Upper lobe of right lung (tissue), 1 donor: ENCODE results near the gene CARS1. TPM values are rescaled to one million over a fixed set of nuclear protein-coding genes. Genes with fewer than 3 reads are reported as not detected.

Experiments
- ATAC-seq: fragments of 200-7000 bp; cut with Tn5 transposase; one replicate; pipeline ENCODE4 v1.9.1; 2020; ENCODE audit warnings: mild to moderate bottlenecking, moderate library complexity
- DNase-seq: peaks from one replicate; pipeline ENCODE4 v3.0.0-alpha.2; 2020
- H3K27ac ChIP-seq: fragments of 200-600 bp; one replicate; pipeline ENCODE4 v1.8.0; 2022
- H3K27me3 ChIP-seq: fragments of 200-600 bp; one replicate; pipeline ENCODE4 v1.8.0; 2022; ENCODE audit warnings: mild to moderate bottlenecking
- H3K36me3 ChIP-seq: fragments of 200-600 bp; one replicate; pipeline ENCODE4 v1.8.0; 2022
- H3K4me1 ChIP-seq: fragments of 200-600 bp; one replicate; pipeline ENCODE4 v1.8.0; 2022
- H3K4me3 ChIP-seq: fragments of 200-600 bp; one replicate; pipeline ENCODE4 v1.8.0; 2022; ENCODE audit warnings: mild to moderate bottlenecking
- H3K9me3 ChIP-seq: fragments of 200-600 bp; one replicate; pipeline ENCODE4 v1.8.0; 2022
- intact Hi-C: fragments of 100-400 bp; cut with DNase I; formaldehyde crosslinking; loops from one replicate; pipeline ENCODE4 v1.11.0; 2022
- total RNA-seq: library from RNA; stranded (reverse); fragmentation: NEBNext Ultra II Directional; extraction: Animal tissue kit (Norgen Biotek cat#: 25700); gene quantifications from one replicate; pipeline ENCODE4 v1.2.1, GENCODE V29; 2021
- TF ChIP-seq, protein P1 (sequence below): fragments of 200-600 bp; IDR thresholded peaks from one replicate; pipeline ENCODE4 v1.8.0; 2022; ENCODE audit warnings: antibody characterized with exemption
- donor health status: DM: no; HTN: yes; CAD: no; lungs with severe emphysema.

The CARS1 gene
- total RNA-seq, 1 donor from 2014 or later: 34.6 TPM

DNA sequence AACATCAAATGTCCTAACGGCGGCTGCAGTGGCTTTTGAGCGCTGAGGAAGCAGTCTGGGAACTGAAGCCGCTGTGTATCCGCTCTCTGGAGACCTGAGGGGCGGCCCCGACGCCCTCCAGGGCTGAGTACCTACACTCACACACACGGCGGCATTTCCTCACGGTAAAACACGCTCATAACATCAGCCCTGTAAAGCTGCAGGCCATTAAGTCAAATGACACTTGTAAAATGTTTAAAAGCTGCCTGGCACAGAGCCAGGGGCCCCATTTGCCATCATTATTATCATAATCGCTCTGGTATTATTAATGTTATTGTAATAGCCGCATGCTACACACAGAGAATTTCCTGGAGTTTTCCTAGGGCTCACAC lies 5.1 kb downstream of the CARS1 start:
- DNase-seq (no peak), ATAC-seq (no peak)
- peaks cover 5% of the 10 kb centered on the region for H3K36me3 ChIP-seq
- H3K27me3 ChIP-seq: no peaks in the 10 kb centered on the region
- peaks cover 26% of the 10 kb centered on the region for H3K4me1 ChIP-seq
- TF ChIP-seq, protein P1, sequence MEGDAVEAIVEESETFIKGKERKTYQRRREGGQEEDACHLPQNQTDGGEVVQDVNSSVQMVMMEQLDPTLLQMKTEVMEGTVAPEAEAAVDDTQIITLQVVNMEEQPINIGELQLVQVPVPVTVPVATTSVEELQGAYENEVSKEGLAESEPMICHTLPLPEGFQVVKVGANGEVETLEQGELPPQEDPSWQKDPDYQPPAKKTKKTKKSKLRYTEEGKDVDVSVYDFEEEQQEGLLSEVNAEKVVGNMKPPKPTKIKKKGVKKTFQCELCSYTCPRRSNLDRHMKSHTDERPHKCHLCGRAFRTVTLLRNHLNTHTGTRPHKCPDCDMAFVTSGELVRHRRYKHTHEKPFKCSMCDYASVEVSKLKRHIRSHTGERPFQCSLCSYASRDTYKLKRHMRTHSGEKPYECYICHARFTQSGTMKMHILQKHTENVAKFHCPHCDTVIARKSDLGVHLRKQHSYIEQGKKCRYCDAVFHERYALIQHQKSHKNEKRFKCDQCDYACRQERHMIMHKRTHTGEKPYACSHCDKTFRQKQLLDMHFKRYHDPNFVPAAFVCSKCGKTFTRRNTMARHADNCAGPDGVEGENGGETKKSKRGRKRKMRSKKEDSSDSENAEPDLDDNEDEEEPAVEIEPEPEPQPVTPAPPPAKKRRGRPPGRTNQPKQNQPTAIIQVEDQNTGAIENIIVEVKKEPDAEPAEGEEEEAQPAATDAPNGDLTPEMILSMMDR: no peak
- no peak overlapping the region for H3K4me3 ChIP-seq
- no peaks in the 10 kb centered on the region for H3K9me3 ChIP-seq
- intact Hi-C loops: no loop called here
- no peak overlapping the region for H3K27ac ChIP-seq

DNA sequence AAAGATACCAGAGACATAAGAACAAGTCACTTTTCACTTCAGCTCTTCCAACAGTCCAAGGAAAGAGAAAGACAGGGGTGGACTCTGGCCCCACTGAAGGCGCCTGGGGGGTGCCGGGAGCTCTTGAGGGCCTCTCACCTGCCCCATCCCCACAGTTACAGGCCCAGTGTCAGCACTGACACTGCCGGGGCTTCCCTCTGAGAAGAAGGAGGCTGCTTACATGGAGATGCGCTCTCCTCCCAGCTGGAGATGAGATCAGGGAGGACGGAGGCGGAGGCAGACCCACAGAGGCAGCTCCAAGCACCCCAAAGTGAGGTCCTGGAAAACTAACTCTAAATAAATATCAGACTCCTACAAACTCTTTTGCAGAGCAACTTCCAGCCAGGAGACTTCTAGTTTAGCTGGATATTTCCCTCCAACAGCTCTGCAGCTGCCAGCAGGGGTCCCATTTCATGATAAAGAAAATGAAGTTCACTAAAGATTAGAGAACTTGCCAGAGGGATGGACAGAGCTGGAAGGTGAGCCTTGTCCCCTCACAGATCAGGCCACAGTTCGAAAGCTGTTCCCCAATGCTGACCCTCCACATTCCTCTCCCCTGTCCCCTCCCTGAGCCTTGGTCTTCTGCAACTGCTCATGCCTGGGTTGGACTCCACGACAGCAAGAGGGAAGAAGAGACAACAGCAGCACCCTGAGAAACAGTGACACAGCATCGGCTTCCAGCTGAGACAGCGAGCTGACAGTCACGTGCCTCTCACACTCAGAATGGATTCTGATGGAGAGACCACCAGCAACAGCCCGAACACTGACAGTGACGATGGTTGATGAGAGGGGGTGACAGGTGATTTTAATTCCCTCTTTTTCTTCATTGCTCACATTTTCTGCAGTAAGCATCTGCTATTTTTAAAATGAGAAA lies 5.8 kb downstream of the CARS1 start:
- Histone ChIP-seq H3K4me1 (peaks cover 26% of the 10 kb centered on the region), H3K4me3 (no peak overlapping the region), H3K9me3 (no peaks in the 10 kb centered on the region), H3K36me3 (peaks cover 5% of the 10 kb centered on the region), H3K27ac (no peak overlapping the region), H3K27me3 (no peaks in the 10 kb centered on the region)
- TF ChIP-seq, protein P1: no peak
- intact Hi-C loops: no loop called here
- ATAC-seq: no peak
- no peak for DNase-seq

DNA sequence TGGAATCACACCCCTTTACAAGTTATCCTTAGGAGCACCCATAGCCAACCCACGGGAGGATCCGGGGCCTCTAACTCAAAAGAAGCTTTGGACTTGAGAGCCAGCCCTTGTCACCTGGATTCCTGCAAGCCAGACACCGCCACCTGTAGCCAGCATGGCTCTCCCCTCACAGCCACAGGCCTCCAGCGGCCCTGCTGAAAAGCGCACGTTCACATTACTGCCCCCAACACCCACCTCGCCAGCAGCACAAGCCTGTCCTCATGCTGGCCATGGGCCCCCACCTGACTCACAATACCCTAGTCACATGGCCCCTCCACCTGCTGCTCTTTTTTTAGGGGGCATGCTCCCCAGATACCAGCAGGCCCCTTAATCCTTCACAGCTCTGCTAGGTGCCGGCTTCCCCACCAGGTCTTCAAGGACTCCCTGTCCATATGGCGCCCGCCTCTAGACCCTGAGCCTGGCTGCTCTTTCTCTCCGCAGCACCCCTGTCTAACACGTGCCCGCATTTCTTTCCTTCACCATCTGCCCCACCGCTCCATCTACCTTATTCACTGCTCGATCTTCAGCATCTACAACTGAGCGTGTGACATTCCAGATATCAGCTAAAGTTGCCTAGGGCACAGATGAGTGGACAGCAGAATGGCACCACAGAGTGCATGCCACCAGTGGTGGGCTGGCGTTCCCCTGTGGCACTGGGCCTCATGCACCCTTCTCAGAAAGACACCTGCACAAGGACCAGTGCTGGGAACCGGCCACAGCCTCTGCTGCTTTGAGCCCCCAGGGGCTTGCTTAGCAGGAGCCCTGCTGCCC lies 6.6 kb downstream of the CARS1 start:
- Histone ChIP-seq H3K27ac (no peak overlapping the region), H3K36me3 (peaks cover 5% of the 10 kb centered on the region), H3K9me3 (no peaks in the 10 kb centered on the region), H3K4me3 (no peak overlapping the region), H3K27me3 (no peaks in the 10 kb centered on the region), H3K4me1 (peaks cover 18% of the 10 kb centered on the region)
- DNase-seq (no peak), ATAC-seq (no peak)
- TF ChIP-seq, protein P1: no peak
- intact Hi-C loops: no loop called here

DNA sequence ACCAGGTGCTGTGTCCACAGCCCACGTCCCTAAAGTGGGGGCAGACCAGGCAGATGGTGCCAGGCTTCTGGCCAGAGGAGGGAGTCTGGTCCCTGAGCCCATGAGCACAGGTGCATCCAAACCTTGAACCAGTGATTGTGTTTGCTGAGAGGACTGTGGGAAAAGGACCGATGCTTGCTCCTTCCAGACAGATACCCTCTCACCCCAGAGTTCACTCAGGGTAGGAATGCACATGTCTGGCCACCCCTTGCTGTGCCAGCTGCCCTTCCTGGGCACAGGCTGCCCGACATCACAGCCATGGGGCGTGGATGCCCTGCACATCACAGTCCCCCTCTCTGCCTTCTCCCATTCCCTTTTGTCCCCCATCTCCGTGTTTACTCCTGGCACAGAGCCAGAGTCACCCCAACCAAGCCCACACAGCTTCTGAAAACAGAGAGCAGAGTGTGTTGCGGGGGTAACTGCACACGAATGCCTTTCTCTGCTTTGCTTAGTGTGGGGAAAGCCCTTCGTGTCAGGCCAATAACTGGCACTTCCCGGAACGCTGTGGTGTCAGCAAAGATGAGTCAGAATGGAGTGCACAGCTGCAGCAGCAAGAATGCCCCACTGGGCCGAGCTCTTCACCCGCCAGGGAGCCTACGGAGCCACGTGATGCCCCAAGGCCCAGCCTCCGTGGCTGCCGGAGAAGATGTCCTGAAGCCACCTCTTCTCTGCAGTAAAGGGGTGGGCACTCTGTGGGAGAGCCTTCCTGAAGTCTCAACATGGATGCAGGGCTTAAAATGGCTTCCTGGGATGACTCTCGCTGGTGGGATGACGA lies 7.6 kb downstream of the CARS1 start:
- Histone ChIP-seq H3K9me3 (no peaks in the 10 kb centered on the region), H3K27ac (peak overlapping the region; percentile 40), H3K4me3 (no peak overlapping the region), H3K27me3 (no peaks in the 10 kb centered on the region), H3K4me1 (peaks cover 14% of the 10 kb centered on the region), H3K36me3 (peaks cover 14% of the 10 kb centered on the region)
- DNase-seq (peak; percentile 77), ATAC-seq (peak; percentile 87)
- TF ChIP-seq, protein P1: peak; percentile 32
- intact Hi-C loops: loop anchor here (10.0 kb wide), 1 partner anchor 45 kb away; no protein-coding TSS in a partner anchor

DNA sequence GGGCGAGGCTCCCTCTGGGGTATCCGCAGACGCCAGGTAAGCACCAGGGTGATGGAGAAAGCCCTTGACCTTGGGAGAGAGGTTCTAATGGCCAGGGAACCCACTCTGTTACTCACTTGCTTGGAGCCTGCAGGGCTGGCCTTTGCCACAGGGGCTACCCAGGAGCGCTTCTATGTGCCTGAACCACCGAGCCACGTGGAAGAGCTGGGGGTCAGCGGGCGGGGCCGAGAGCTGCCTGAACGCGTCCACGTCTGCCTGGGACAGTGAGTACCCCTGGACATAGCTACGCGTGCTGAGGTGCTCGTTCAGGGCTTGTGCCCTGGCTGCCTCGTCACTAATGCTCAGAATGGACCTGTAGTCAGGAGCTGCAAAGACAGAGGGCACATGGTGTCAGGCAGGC lies 9.6 kb downstream of the CARS1 start:
- H3K4me3 ChIP-seq: no peak overlapping the region
- H3K27ac ChIP-seq: no peak overlapping the region
- peaks cover 32% of the 10 kb centered on the region for H3K4me1 ChIP-seq
- H3K36me3 ChIP-seq: peaks cover 15% of the 10 kb centered on the region
- intact Hi-C loops: loop anchor here (10.0 kb wide), 1 partner anchor 47 kb away; no protein-coding TSS in a partner anchor
- TF ChIP-seq, protein P1: no peak
- DNase-seq (no peak), ATAC-seq (no peak)
- no peaks in the 10 kb centered on the region for H3K9me3 ChIP-seq
- no peaks in the 10 kb centered on the region for H3K27me3 ChIP-seq
